HG03457 (cell line): ENCODE results near the gene ACADM.
"Not testable (repeated sequence)": the region's sequence is repeated elsewhere in the genome, so short reads cannot be mapped to it uniquely, and the experiment has no call there.

Experiments used
- ATAC-seq: cut with Tn5 transposase; IDR thresholded peaks from one replicate; pipeline ENCODE4 v1.9.1; 2021; ENCODE audit warnings: moderate number of reproducible peaks; ENCODE audit not compliant: unreplicated experiment

The ACADM gene

GRCh38 chr1:75792091-75792490 lies 67.6 kb downstream of the ACADM start:
- ATAC-seq = no peak

GRCh38 chr1:75794382-75794781 lies 69.9 kb downstream of the ACADM start:
- no peak for ATAC-seq

GRCh38 chr1:75795703-75796193 lies 71.2 kb downstream of the ACADM start:
- ATAC-seq = no peak

- no peak for ATAC-seq
Observed at GRCh38 chr1:75796376-75797272, 72.1 kb downstream of the ACADM start, which contains the start of gene MSH4. Gene MSH4 (plus strand): TSS chr1:75796882. CDS start chr1:75796986, 104 bp downstream.

GRCh38 chr1:75797273-75797588 lies 72.7 kb downstream of the ACADM start:
- ATAC-seq = no peak

GRCh38 chr1:75797606-75798216 lies 73.2 kb downstream of the ACADM start:
- no peak for ATAC-seq

GRCh38 chr1:75801480-75801879 lies 77.0 kb downstream of the ACADM start:
- ATAC-seq = not testable (repeated sequence)

- no peak for ATAC-seq
Observed at GRCh38 chr1:75808921-75809320, 84.4 kb downstream of the ACADM start.

- ATAC-seq = not testable (repeated sequence)
Observed at GRCh38 chr1:75810113-75810512, 85.6 kb downstream of the ACADM start.

- no peak for ATAC-seq
Observed at GRCh38 chr1:75811211-75811981, 86.9 kb downstream of the ACADM start.

GRCh38 chr1:75812065-75812464 lies 87.6 kb downstream of the ACADM start:
- no peak for ATAC-seq
